ENCODE measurements around the gene PTBP1.

DNA sequence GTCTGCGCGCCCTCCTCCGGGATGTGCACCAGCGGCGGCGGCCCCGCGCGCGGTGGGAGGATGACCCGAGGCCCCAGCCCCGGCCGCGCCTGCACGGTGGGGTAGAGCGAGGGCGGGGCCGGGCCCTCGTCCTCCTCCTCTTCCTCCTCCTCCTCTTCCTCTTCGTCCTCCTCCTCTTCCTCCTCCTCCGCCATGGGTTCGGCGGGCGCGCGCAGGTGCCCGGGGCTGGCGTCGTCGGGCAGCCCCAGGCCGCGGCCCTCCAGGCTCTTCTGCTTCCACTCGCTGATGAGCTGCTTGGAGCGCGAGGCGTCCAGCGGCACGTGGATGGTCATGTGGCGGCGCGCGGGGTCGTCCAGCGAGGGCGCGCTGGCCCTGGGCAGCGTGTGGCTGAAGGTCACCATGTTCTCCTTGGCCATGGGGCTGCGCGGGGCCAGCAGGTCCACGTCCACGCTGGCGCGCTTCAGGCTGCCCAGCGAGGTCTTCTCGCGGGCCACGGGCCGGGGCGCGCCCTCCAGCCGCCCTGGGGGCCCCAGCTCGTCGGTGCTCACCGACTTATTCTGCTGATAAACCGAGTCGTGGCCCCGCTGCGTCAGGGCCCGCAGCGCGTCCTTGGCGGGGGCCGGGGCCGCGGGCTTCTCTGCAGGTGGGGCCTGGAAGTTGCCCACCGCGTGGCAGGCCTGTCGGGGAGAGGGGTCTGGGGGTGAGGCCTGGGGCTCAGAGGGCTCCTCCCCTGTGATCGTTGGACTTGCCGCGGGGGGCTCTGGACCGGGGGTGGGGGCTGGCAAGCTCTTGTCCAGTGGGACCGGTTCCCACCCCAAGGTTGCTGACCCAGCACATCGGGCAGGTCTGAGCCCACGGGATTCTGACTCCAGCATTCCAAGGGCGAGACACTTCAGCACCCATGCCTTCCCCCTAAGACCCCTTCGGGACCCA lies 16.2 kb downstream of the PTBP1 start:
- TF ChIP-seq, protein P1, sequence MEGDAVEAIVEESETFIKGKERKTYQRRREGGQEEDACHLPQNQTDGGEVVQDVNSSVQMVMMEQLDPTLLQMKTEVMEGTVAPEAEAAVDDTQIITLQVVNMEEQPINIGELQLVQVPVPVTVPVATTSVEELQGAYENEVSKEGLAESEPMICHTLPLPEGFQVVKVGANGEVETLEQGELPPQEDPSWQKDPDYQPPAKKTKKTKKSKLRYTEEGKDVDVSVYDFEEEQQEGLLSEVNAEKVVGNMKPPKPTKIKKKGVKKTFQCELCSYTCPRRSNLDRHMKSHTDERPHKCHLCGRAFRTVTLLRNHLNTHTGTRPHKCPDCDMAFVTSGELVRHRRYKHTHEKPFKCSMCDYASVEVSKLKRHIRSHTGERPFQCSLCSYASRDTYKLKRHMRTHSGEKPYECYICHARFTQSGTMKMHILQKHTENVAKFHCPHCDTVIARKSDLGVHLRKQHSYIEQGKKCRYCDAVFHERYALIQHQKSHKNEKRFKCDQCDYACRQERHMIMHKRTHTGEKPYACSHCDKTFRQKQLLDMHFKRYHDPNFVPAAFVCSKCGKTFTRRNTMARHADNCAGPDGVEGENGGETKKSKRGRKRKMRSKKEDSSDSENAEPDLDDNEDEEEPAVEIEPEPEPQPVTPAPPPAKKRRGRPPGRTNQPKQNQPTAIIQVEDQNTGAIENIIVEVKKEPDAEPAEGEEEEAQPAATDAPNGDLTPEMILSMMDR (IDR thresholded peaks at IDR 0.05; ENCODE audit: low read depth, low read length, missing input control): no peak
- no peak for TF ChIP-seq RAD21 (IDR thresholded peaks at IDR 0.05)

Measured in liver (tissue), 3 donors.